HEK293T (cell line): ENCODE measurements around the gene PPP1R13B.

ENCODE experiments used
- BHLHE40 ChIP-seq: fragments of 450-650 bp; IDR thresholded peaks from 2 replicates; pipeline ENCODE4 v1.6.1; 2016; ENCODE audit warnings: mild to moderate bottlenecking, moderate library complexity, borderline replicate concordance
- FOXM1 ChIP-seq: fragments of 450-650 bp; IDR thresholded peaks from 2 replicates; pipeline ENCODE4 v1.6.1; 2017; ENCODE audit warnings: mild to moderate bottlenecking, borderline replicate concordance
- SP1 ChIP-seq: fragments of 450-650 bp; IDR thresholded peaks from 2 replicates; pipeline ENCODE4 v1.6.1; 2017
- SUZ12 ChIP-seq: fragments of 450-650 bp; IDR thresholded peaks from 2 replicates; pipeline ENCODE4 v1.6.1; 2016; ENCODE audit warnings: mild to moderate bottlenecking
- TARDBP ChIP-seq: fragments of 450-650 bp; IDR thresholded peaks from 2 replicates; pipeline ENCODE4 v1.6.1; 2016

DNA sequence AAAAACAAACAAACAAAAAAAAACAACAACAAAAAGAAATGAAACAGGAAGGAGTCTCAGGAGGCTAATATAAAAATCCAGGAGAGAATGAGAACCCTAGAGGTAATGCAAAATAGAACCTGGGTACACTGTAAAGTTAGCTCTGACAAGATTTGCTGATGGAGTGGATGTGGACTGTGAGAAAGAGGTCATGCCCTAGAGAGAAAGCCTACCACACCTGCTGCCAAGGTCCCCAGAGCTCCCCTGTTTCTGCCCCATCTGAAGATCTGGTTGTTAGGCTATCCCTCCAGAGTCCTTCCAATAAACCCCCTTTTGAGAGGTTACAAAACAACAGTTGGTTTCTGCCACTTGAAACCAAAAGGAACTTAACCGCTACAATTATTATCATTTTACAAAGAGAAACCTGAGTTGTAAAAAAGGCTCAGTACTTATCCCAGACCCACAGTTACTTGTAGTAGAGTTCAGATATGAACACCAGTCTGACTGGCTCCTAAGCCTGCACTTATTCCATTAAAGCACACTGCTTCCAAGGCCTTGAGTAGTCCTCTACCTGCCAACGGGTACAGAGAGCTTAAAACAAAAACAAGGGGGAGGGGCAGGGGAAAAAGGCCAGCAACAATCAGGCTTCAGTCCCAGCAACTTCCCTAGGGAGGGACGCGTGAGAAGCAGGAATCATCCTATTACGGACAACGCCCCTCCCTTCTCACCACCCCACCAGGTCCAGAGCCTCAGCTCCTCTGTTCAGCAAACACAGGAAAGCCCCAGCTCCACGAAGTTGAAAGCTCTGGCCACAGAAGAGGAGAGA lies 27.7 kb downstream of the PPP1R13B start:
- TF ChIP-seq SUZ12: no peak
- TF ChIP-seq BHLHE40: no peak
- TF ChIP-seq TARDBP: no peak
- no peak for TF ChIP-seq FOXM1
- TF ChIP-seq SP1: no peak
